ENCODE data around the gene ERGIC1.

DNA sequence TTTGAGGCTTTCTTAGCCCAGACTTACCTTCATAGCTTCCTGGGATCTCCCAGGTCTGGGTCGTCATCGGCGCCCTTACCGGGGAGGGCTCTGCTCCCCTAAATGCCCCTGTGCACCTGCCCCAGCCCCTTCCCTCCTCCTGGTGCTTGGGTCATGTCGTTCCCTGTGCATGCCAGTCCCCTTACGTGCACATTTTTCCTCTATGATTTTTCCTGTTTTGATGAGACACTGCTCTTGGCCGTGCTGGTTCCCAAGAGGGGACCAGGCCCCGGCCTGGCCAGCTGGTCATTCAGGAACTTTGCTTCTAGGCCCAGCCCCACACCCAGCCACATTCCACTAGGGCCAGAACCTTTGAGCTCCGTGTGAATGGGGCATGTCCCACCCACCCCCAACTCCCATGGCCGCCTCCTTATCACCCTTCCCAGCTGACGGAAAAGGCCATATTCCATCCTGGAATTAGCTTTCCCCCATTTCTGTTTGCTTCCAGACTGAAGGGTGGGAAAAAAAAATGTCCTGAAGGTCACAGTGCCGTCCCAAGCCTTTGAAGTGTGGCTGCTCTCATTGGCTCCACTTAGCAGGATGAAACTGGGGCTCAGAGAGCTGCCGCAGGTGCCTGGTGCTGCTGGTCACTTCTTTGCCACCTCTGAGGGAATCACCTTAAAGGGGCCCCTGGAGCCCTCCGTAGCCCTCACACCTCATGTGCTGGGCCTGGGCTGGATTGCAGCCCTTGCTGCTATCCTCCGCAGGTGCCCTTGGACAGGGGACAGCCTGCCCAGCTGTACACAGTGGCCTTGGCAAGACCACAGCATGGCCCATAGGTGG, 25.1 kb downstream of the ERGIC1 start:
- TF ChIP-seq, protein P1, sequence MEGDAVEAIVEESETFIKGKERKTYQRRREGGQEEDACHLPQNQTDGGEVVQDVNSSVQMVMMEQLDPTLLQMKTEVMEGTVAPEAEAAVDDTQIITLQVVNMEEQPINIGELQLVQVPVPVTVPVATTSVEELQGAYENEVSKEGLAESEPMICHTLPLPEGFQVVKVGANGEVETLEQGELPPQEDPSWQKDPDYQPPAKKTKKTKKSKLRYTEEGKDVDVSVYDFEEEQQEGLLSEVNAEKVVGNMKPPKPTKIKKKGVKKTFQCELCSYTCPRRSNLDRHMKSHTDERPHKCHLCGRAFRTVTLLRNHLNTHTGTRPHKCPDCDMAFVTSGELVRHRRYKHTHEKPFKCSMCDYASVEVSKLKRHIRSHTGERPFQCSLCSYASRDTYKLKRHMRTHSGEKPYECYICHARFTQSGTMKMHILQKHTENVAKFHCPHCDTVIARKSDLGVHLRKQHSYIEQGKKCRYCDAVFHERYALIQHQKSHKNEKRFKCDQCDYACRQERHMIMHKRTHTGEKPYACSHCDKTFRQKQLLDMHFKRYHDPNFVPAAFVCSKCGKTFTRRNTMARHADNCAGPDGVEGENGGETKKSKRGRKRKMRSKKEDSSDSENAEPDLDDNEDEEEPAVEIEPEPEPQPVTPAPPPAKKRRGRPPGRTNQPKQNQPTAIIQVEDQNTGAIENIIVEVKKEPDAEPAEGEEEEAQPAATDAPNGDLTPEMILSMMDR (IDR thresholded peaks at IDR 0.05; ENCODE audit: poor library complexity, severe bottlenecking), result no peak
- TF ChIP-seq EZH2 (IDR thresholded peaks at IDR 0.05; ENCODE audit: borderline replicate concordance, insufficient read depth, low read length, poor library complexity, severe bottlenecking) (no peak), POLR2AphosphoS5 (IDR thresholded peaks at IDR 0.05) (no peak), SMC3 (conservative IDR thresholded peaks at IDR 0.05; ENCODE audit: poor library complexity) (no peak), RAD21 (conservative IDR thresholded peaks at IDR 0.05) (no peak)
